GM18499 (cell line): Measurements from ENCODE around the gene PLCB1.

Experiments used
- ATAC-seq: cut with Tn5 transposase; IDR thresholded peaks from one replicate; pipeline ENCODE4 v1.9.1; 2021; ENCODE audit warnings: moderate number of reproducible peaks; ENCODE audit not compliant: insufficient read depth, unreplicated experiment

The PLCB1 gene

DNA sequence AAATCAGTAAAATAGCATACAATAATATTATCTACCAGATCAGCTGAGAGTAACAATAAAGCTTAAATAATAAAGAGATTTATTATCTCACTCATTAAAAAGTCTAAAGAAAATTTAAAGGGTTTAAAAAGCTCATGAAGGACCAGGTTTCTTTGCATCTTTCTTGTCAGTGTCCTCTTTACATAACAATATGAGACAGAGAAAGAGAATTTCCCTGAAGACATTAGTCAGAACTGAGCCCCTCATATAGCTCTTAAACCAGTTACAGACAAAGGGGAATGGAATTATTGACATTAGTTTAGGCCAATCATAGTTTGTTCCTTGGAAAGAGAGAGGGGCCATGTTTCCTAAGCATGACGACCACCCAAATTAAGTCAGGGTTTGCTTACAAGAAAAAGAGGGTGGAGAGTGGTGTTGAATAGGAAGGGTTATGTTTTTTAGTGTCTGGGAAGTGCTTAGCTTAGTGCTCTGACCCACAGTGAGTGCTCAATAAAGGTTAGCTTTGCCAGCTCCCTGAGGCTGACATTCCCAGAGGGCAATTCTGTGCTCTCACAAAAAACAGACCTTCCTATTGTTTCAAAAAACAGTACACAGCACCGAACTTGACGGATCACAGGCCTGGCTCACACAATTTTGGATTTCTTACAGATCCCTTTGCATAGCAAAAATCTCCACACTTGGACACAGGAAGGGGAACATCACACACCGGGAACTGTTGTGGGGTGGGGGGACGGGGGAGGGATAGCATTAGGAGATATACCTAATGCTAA is 3.6 kb upstream of the PLCB1 start:
- no peak for ATAC-seq

DNA sequence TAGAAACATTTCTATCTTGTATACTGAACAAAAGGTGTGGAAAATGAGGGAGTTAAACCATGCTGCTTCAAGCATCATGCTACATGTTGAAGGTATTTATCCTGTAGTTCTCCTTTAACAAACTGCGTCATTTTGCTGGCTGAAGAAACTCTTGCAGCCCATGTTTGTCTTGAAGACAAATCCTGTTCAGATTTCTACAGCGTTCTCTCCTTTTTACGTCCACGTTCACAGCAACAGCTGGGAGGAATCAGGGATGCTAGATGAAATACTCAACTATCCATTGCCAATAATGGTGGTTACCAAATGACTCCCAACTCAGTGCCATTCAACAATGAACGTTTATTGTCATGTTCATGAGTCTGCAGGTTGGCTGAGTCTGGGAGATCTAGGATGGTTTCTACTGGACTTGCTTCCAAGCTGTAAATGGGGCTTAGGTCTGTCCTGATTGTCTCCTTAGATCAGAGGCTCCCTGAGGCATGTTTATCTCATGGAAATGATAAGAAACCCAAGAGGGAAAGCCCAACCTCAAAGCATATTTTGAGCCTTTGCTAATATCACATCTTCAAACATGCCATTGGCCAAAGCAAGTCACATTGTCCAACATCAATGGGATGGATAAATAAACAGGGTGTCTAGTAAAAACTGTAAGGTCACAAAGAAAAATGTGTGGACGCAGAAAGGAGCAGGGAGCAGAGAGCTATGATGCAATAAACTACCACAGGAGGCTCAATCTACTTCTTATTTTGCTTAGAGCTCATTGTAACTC is 2.7 kb upstream of the PLCB1 start:
- ATAC-seq = no peak

DNA sequence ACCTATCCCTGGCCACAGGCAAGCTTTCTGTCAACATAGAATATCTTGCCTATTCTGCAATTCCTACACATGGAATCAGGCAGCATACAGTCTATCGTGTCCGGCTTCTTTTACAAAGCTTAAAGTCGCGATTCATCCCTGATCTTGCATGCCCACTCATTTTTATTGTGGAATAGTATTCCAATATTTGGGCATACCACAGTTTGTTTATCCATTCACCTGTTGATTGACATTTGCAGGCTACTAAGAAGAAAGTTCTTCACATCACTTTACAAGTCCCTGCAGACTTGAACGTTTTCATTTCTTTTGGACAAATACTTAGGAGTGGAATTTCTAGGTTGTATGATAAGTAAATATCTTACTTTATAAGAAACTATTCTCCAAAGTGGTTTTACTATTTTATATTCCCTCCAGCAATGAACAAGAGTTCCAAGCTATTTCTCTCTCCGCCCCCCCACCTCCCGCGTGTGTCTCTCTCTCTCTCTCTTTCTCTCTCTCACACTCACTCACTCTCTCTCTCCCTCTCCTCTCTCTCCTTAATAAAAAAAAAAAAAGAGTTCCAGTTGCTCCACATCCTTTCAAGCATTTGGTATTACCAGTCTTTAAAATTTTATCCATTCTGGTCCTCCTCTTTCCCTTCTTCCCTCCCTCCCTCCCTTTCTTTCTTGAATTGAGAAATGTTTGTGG is 1.1 kb upstream of the PLCB1 start:
- ATAC-seq = no peak

DNA sequence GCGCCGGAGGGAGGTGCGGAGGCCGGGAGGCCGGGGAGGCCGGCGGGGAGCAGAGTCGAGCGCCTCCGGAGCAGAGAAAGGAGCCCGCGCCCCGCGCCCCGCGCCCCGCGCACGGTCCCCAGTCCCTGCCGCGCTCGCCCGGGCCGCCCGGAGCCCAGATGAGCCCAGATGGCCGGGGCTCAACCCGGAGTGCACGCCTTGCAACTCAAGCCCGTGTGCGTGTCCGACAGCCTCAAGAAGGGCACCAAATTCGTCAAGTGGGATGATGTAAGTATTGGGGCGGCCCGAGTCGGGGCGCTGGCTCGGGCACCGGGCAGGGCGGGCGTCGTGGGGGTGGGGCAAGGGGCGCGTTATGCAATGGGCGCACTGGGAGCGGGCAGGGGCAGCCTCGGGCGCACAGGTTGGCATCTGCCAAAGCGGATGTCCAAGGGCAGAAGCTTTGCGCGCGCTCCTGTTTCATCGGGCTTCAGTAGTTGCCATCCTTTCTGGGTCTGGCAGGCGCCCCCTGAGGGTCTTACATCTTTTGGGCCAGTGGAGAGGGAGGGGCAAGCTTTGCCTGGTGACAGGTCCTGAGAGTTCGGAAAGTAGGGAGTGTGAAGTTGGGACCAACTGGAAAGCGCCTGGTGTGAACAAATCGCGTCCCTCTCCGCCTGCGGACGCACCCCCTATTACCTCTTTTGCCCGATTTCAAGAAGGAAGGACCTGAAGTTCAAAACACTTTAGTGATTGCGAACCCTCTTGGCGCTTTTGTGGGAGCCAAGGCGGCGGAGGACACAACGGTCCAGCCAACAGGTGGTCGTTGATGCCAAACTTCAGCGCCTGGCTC is 631 bp downstream of the PLCB1 start:
- ATAC-seq = no peak

DNA sequence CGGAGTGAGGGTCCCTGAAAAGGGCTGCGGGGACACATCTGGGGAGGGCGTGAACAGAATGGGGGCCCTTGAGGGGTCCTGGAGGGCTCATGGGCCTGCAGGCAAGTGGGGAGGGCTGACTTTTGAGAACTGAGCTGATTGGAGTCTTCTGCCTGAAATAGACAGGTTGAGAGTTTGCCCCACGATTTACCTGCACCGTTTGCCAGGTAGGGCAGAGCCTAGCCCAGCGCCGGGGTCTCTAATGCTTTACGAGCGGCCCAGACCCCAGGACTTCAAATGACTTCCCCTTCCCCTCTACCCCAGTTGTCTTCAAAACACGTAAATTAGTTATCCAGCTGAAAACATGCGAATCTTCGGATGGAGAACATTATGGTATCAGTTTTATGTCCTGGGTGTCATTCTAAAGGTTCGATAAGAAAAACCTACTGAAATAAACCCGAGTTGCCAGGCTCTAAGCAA is 1.3 kb downstream of the PLCB1 start:
- no peak for ATAC-seq

- no peak for ATAC-seq
These were observed 1.9 kb downstream of the PLCB1 start for GRCh38 chr20:8133851-8134451.

DNA sequence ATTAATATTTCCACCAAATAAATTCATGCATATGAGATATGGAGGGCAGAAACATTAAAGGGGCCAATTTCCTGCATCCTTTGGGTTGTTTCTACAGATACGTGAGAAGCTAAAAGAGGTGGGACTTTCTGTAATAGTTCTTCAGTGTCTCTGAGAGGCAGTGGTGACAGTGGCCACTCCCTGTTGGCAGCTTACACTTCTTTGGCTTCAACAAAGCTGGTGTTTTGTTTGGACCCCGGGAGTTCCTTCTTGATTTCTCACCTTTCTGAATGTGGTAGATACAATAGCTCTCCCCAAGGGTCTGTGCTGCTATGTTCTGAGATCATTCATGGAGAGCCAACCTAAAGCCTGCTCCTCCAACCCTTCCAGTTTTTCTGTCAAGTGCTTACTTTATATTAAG is 7.8 kb downstream of the PLCB1 start:
- ATAC-seq = no peak

DNA sequence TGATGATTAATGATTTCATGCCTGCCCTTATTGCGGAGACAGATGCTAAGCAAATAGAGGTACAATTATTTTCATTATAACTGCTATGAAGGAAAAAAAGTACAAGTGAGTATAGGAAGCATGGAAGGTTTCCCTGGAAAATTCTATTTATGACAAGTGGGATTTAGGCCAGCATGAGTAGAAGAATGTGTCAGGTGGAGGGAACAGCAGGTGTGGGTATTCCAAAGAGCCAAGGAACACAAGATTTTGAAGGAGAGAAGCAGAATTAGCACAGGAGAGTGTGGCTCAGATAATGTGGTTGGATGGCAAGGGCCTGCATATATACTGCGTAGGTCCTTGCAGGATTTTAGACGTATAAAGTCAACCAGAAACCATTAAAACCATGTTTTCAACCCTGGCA is 11.4 kb downstream of the PLCB1 start:
- no peak for ATAC-seq

GRCh38 chr20:8144282-8145245 is 12.5 kb downstream of the PLCB1 start:
- ATAC-seq = no peak

- ATAC-seq = no peak
These were observed 13.4 kb downstream of the PLCB1 start for GRCh38 chr20:8145246-8146168.

- no peak for ATAC-seq
These were observed 15.4 kb downstream of the PLCB1 start for GRCh38 chr20:8147476-8147875.

- no peak for ATAC-seq
These were observed 16.4 kb downstream of the PLCB1 start for GRCh38 chr20:8148501-8148900.

GRCh38 chr20:8150591-8150990 is 18.5 kb downstream of the PLCB1 start:
- ATAC-seq = no peak

- ATAC-seq = no peak
These were observed 19.3 kb downstream of the PLCB1 start for GRCh38 chr20:8151372-8151771.

DNA sequence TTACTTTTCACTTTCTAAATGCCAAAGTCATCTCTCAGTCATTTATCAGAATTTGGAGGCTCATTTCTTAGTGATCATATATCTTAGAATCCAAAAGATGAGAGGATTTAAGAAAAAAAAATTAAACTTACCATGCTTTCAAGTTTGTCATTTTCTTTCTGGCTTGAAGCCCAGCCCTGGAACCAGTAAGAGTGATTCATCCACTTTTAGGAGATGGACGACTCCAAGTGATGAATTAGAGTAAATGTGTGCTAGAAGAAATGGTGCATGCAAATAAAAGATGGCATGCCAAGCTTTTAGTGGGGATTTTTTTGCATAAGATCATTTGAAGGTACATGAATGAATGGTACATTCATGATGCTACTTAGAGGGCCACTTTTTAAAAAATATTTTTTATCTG is 20.1 kb downstream of the PLCB1 start:
- ATAC-seq = no peak

DNA sequence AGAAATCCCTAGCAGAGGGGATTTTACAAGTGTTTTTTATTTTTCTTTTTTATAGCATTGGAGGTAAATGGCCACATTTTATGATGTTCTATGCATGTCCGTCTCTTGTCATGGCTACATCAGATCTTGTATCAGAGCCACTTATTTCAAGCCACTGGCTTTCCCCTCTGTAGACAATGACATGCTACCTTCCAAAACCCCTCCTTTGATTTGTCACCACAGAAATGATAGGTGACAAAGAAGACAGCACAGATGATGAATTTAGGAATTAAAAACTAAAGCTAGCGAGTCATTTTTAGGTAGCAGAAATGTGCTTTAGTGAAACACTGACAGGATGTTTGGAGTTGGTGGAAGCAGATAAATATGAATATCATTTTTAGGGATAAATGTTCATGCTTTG is 20.8 kb downstream of the PLCB1 start:
- ATAC-seq = no peak

DNA sequence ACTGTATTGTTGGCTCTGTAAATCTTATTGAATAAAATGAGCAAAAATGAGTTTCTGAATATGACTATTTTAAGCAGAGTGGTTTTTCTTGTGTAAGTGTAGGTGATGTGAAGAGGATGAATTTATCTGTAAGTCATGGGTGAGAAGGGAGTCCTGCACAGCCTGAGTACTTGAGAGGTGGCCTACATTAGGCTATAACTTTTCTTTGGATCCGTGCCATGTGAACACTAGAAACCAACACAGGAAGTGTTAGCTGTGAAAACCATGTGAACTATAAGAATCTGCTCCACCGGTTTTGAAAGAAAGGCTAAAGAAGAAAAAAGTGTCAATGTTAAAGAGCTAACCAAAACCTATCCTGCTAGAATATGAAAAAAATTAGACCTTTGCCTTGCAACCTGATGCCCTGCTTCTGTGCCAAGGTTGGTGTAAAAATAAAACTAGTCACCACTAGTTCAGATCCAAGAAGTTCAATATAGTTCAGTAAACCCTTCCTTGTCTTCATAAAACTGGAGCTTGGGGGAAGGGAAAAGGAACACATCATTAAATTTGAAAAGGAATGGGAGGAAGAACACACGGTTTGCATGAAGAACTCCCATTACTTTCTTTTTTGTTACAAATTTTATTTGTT is 21.3 kb downstream of the PLCB1 start:
- no peak for ATAC-seq
